ENCODE data around the gene HDAC8. TPM values are rescaled to one million over a fixed set of nuclear protein-coding genes. Genes with fewer than 3 reads are reported as not detected.

HDAC8 gene
- total RNA-seq, 2 donors from 2014 or later = 14.4 to 31.2 TPM

- Mint-ChIP-seq H3K36me3 (no peaks in the 10 kb centered on the region), H3K9me3 (no peaks in the 10 kb centered on the region), H3K27ac (no peak overlapping the region)
- ATAC-seq = peak in 1 of 2 donors; percentile 29
- no peak for DNase-seq (ENCODE audit: low spot score in 2 of 2)
Measured at GRCh38 chrX:72306085-72306801, 266.4 kb downstream of the HDAC8 start.

- no peak for DNase-seq (ENCODE audit: low spot score in 2 of 2)
Measured at GRCh38 chrX:72305286-72306084, 267.2 kb downstream of the HDAC8 start, which contains the start of gene CITED1. Gene CITED1 (minus strand): TSS chrX:72305914. CDS start chrX:72302869, 3,045 bp downstream.

GRCh38 chrX:72304877-72305276 is 267.8 kb downstream of the HDAC8 start:
- Mint-ChIP-seq H3K9me3 (no peaks in the 10 kb centered on the region), H3K27ac (no peak overlapping the region), H3K36me3 (no peaks in the 10 kb centered on the region)
- no peak for ATAC-seq
- no peak for DNase-seq (ENCODE audit: low spot score in 2 of 2)

More at GRCh38 chrX:72305286-72306084, 267.2 kb downstream of the HDAC8 start, which contains the start of gene CITED1:
- no peaks in the 10 kb centered on the region for H3K36me3 Mint-ChIP-seq
- ATAC-seq = peak; percentile 29 to 33
- H3K27ac Mint-ChIP-seq = no peak within 1 kb of the TSS
- no peaks in the 10 kb centered on the region for H3K9me3 Mint-ChIP-seq

- ATAC-seq = no peak
- DNase-seq (ENCODE audit: low spot score in 2 of 2) = no peak
- Mint-ChIP-seq H3K36me3 (no peaks in the 10 kb centered on the region), H3K9me3 (no peaks in the 10 kb centered on the region), H3K27ac (no peak overlapping the region)
Measured at GRCh38 chrX:72301781-72302180, 270.9 kb downstream of the HDAC8 start.

- no peak for DNase-seq (ENCODE audit: low spot score in 2 of 2)
- Mint-ChIP-seq H3K9me3 (no peaks in the 10 kb centered on the region), H3K27ac (no peak overlapping the region), H3K36me3 (no peaks in the 10 kb centered on the region)
- no peak for ATAC-seq
Measured at GRCh38 chrX:72299891-72300630, 272.6 kb downstream of the HDAC8 start.

- ATAC-seq = peak in 1 of 2 donors; percentile 69
- H3K36me3 Mint-ChIP-seq = no peaks in the 10 kb centered on the region
- H3K27ac Mint-ChIP-seq = no peak overlapping the region
- no peaks in the 10 kb centered on the region for H3K9me3 Mint-ChIP-seq
- no peak for DNase-seq (ENCODE audit: low spot score in 2 of 2)
Measured at GRCh38 chrX:72297953-72298730, 274.5 kb downstream of the HDAC8 start.

DNA sequence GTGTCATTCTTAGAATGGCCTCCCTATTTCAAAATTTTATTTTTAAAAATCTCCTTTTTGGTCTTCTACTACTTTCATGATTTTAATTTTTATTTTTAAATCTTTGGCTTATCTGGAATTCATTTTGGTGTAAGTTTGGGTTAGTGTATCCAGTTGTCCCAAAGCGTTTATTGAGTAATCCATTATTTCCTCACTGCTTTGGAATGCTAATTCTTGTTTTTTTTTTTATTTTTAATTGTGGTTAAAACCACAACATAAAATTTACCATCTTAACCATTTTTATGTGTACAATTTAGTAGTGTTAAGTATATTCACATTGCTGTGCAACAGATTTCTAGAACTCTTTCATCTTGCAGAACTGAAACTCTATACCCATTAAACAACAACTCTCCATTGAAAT is 275.7 kb downstream of the HDAC8 start:
- no peak for ATAC-seq
- no peak for DNase-seq (ENCODE audit: low spot score in 2 of 2)
- H3K9me3 Mint-ChIP-seq = no peaks in the 10 kb centered on the region
- no peaks in the 10 kb centered on the region for H3K36me3 Mint-ChIP-seq
- H3K27ac Mint-ChIP-seq = no peak overlapping the region

- DNase-seq (ENCODE audit: low spot score in 2 of 2) (no peak), ATAC-seq (no peak)
- Mint-ChIP-seq H3K36me3 (no peaks in the 10 kb centered on the region), H3K9me3 (no peaks in the 10 kb centered on the region), H3K27ac (no peak overlapping the region)
Measured at GRCh38 chrX:72295745-72296144, 276.9 kb downstream of the HDAC8 start.

DNA sequence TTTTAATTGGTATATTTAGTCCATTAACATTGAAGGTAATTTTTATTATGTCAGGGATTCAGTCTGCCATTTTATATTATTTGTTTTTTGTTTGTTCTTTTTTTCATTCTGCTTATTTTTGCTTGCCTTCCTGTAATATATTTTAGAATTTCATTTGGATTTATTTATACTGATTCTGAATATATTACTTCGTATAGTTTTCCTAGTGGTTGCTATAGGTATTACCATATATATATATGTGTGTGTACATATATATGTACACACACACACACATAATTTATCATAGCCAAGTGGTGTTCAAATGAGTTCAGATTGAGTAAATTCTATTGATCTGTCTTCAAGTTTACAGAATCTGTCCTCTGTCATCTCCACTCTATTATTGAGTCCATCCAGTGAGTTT is 278.1 kb downstream of the HDAC8 start:
- ATAC-seq = no peak
- H3K36me3 Mint-ChIP-seq = no peaks in the 10 kb centered on the region

GRCh38 chrX:72282302-72282701 is 290.3 kb downstream of the HDAC8 start:
- Mint-ChIP-seq H3K9me3 (no peaks in the 10 kb centered on the region), H3K27ac (no peak overlapping the region), H3K36me3 (no peaks in the 10 kb centered on the region)
- DNase-seq (ENCODE audit: low spot score in 2 of 2) (no peak), ATAC-seq (no peak)

More for the DNA sequence above, 278.1 kb downstream of the HDAC8 start:
- no peaks in the 10 kb centered on the region for H3K9me3 Mint-ChIP-seq
- no peak for DNase-seq (ENCODE audit: low spot score in 2 of 2)
- no peak overlapping the region for H3K27ac Mint-ChIP-seq

DNA sequence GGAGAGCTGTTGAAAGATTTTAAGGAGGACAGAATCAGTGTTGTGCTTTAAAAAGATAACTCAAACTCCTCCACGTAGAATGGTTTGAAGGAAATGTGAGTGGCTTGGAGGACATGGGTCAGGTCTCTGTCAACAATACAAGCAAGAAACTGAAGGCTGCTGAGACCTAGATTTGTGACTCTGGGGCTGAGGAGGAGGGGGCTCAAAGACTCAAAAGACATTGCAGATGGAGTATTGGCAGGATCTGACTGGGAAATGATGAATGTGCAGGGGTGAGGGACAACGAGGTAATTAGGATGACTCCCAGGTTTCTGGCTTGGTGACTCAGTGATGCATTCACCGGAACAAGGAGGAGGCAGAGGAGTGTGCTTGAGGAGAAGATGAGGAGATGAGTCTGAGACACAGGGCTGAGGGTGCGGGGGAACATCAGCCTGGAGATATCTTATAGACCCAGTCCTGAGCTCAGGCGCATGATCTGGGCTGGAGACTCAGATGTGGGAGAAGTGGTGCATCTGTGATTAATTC is 292.3 kb downstream of the HDAC8 start:
- ATAC-seq = no peak
- peaks cover 10% of the 10 kb centered on the region in 2 donors for H3K36me3 Mint-ChIP-seq
- no peak for DNase-seq (ENCODE audit: low spot score in 2 of 2)
- H3K9me3 Mint-ChIP-seq = no peaks in the 10 kb centered on the region
- no peak overlapping the region for H3K27ac Mint-ChIP-seq

Other genes with a start within 250 kb of the HDAC8 start
- gene PHKA1, start 141.5 kb upstream of the HDAC8 start, total RNA-seq = 1 to 10 TPM; 4.8 to 8.4 TPM
- under 1 TPM in 1 of 2 donors, not detected in 1; 0.21 TPM for gene DMRTC1B, start 204.0 kb upstream of the HDAC8 start, total RNA-seq
- gene FAM236B, start 209.8 kb upstream of the HDAC8 start, total RNA-seq = not detected
- gene FAM236D, start 235.4 kb upstream of the HDAC8 start, total RNA-seq = not detected

Measured in activated naive CD4-positive, alpha-beta T cell treated with anti-CD3 and anti-CD28 coated beads, Interleukin-2, amount 50 U/mL, for 72 hours (primary cell).